GM18499 (cell line): ENCODE measurements around the gene MMP20.
"Not testable (repeated sequence)": the region's sequence is repeated elsewhere in the genome, so short reads cannot be mapped to it uniquely, and the experiment has no call there.

Source experiments
- ATAC-seq: cut with Tn5 transposase; IDR thresholded peaks from one replicate; pipeline ENCODE4 v1.9.1; 2021; ENCODE audit warnings: moderate number of reproducible peaks; ENCODE audit not compliant: insufficient read depth, unreplicated experiment

The MMP20 gene, protein sequence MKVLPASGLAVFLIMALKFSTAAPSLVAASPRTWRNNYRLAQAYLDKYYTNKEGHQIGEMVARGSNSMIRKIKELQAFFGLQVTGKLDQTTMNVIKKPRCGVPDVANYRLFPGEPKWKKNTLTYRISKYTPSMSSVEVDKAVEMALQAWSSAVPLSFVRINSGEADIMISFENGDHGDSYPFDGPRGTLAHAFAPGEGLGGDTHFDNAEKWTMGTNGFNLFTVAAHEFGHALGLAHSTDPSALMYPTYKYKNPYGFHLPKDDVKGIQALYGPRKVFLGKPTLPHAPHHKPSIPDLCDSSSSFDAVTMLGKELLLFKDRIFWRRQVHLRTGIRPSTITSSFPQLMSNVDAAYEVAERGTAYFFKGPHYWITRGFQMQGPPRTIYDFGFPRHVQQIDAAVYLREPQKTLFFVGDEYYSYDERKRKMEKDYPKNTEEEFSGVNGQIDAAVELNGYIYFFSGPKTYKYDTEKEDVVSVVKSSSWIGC

GRCh38 chr11:102625177-102625576, at the start of gene MMP20:
TSS of gene MMP20 (minus strand) at chr11:102625332. CDS start at chr11:102625319, 13 bp downstream.
- ATAC-seq = no peak

DNA sequence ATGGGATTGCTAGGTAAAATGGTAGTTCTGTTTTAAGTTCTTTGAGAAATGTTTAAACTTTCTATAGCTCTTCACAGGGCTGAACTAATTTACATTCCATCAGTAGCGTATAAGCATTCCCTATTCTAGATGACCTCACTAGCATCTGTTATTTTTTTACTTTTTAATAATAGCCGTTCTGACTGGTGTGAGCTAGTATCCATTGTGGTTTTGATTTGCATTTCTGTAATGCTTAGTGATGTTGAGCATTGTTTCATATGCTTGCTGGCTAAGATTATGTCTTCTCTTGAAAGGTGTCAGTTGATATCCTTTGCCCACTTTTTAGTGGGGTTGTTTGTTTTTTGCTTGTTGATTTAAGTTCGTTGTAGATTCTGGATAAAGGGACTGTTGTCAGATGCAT, 44.5 kb upstream of the MMP20 start:
- ATAC-seq = peak; percentile 92

DNA sequence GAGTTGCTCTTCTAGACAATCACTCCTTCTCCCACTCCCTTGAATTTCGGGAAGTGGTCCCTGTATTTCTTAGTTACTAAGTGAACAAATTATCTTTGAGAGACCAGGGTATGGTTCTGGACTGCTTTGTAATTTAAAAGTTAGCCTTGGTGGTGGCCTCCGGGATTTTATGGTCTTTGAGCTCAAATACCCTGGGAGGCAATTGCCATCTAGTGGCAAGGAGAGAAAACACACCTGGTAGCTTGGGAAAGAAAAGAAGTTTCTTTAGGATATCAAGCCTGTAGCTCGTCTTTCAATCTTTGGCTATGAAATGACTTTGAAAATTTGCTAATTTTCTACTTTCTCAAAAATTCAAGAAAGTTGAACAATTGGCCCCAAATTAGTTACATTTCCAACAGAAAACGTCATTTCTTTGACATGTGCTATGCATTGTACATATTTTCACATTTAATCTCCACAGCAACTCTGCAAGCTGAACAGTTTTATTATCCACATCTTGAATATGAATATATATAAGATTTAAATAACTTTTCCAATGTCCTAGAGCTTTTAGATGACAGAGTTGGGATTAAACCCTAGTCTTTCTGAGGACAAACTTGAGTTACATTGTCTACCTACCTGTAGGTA, 41.3 kb upstream of the MMP20 start:
- no peak for ATAC-seq

DNA sequence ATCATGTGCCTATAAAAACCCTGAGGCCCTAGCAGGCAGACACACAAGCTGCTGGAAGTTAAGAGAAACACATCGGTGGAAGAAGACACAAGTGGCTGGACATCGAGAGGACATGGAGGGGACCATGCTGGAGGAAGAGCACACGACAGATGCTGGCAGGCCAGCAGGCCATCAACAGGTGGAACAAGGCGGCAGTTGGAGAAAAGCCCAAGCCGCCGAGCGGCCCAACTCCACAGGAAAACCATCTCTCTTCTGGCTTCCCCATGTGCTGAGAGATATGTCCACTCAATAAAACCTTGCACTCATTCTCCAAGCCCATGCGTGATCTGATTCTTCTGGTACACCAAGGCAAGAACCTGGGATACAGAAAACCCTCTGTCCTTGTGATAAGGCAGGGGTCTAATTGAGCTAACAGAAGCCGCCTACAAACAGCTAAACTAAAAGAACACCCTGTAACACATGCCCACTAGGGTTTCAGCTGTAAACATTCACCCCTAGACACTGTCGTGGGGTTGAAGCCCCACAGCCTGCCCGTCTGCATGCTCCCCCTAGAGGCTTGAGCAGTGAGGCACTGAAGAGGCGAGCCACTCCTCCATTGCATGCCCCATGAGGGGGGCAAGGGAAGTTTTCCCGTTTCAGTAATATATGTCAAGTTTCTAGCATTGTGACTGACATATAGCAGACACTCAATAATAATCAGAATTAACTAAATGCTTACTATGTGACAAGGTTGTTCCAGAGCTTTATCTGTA, 39.0 kb upstream of the MMP20 start:
- no peak for ATAC-seq

- ATAC-seq = no peak
Measured at GRCh38 chr11:102662607-102663006, 37.5 kb upstream of the MMP20 start.

- ATAC-seq = no peak
Measured at GRCh38 chr11:102661040-102661439, 35.9 kb upstream of the MMP20 start.

- ATAC-seq = no peak
Measured at GRCh38 chr11:102656528-102656927, 31.4 kb upstream of the MMP20 start.

DNA sequence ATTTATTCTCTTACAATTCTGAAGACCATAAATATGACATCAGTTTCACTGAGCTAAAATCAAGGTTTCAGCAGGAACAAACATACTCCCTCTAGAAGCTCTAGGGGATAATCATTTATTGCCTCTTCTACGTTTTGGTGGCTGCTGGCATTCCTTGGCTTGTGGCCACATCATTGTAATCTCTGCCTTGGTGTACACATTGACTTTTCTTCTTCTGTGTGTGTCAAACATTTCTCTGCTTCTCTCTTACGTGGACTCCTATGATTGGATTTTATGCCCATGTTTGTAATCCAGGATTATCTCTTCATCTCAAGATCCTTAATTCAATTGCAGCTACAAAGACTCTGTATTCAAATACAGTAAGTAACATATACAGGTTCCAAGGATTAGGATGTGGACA, 30.4 kb upstream of the MMP20 start:
- ATAC-seq = no peak

- ATAC-seq = no peak
Measured at GRCh38 chr11:102654761-102655160, 29.6 kb upstream of the MMP20 start.

DNA sequence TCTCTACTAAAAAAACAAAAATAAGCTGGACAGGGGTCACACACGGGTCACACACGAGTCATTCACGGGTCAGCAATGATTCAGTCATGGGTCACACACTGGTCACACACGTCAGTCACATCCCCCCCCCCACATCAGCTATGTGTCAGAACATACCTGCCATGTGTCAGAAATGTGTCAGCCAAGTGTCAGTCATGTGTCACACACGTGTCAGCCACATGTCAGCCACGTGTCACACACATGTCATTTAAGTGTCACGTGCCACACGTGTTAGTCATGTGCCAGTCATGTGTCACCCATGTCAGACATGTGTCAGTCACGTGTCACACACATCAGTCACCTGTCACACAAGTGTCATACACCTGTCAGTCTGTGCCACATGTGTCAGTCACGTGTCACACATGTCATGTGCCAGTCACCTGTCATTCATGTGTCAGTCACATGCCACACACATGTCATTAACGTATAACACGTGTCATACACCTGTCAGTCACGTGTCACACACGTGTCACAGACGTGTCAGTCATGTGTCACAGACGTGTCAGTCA, 28.7 kb upstream of the MMP20 start:
- ATAC-seq = no peak

DNA sequence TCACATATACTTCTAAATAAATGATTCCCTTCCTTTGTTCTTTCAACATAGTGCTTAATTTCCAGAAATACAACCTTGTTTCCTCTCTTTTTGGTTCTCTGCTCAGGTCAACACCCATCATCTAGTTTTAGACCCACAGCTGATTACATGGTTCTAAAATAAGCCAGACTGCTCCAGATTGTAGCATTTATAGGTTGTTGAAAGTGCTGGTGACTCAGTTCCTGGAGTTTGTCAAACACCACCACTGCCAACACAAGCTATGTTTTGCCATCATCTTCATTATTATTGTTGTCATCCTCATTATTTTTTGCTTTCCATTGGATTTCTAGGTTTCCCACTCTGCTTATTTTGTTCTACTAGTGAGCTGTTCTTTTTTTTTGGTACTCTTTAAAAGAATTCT, 22.3 kb upstream of the MMP20 start:
- ATAC-seq = no peak

DNA sequence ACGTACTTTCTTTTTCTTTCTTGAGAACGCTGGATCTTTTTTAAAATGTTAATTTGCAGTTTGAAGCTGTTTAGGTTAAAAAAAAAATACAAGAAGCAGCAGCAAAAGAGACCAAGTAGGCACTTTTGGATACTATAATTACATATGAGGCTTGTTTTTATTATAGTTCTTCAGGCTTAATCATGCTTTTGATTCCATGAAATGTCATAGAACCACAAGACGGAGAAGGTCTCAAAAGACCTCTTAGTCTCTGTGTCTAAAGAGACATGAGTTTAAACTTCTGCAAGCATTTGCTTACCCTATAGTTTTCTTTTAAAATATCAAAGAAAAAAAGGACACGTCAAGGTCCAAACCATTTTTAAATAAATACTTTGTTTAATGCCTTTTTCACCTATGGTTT, 18.8 kb upstream of the MMP20 start:
- no peak for ATAC-seq

GRCh38 chr11:102640946-102641345, 15.8 kb upstream of the MMP20 start:
- ATAC-seq = no peak

DNA sequence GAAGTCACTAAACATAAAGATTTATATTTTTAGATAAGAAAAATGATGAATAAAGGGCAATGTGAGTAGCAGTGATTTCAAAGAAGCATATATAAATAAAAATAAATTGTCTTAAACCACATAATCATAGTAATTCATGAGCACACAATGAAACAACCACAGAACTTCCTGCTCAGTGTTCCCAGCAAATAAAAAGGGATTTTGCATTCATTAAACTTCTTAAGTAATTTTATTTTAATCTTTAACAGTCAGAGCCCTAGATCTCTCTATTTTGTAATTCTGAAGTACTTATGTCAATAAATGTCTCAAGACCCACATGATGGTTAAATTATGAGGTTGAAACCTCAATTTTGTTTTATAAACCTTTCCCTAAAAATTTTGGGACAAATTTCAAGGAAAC, 14.5 kb upstream of the MMP20 start:
- ATAC-seq = no peak

GRCh38 chr11:102637731-102638130, 12.6 kb upstream of the MMP20 start:
- no peak for ATAC-seq

GRCh38 chr11:102633385-102634026, 8.4 kb upstream of the MMP20 start:
- no peak for ATAC-seq

DNA sequence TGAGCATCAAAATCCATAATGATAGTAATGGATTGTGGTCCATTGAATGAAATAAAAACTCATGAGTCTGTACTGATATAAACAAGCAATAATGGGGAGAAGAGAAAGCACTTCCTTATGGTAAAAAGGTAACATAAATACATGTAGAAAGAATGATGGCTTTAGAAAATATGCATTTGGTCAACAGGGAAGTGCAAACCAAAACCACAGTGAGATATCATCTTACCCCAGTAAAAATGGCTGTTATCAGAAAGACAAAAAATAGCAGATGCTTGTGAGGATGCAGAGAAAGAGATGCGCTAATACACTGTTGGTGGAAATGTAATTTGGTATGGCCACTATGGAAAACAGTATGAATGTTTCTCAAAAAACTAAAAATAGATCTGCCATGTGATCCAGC, 6.9 kb upstream of the MMP20 start:
- no peak for ATAC-seq

- ATAC-seq = no peak
Measured at GRCh38 chr11:102630598-102631448, 5.7 kb upstream of the MMP20 start.

DNA sequence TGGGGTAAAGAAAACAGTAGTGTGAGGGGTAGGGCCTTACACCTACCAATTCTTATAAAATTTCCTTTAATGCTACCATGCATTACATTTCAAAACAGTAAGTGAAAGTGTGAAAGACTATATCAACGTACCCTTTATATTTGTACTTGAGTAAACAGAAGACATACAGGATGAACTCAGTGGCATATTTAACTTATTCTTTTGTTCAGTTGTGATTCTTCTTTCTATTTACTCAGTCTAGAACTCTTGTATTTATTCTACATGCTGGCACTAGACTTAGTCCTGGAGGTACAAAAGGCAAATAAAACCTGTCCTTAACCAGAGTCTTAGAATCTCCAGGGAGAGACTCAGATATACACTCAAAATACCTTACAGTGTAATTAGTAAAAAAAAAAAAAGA, 4.8 kb upstream of the MMP20 start:
- not testable (repeated sequence) for ATAC-seq
